B cell (primary cell): Measurements from ENCODE around the gene POLL. TPM values are rescaled to one million over a fixed set of nuclear protein-coding genes. Genes with fewer than 3 reads are reported as not detected.

Experiments
- ATAC-seq: fragments of 200-7000 bp; cut with Tn5 transposase; one replicate; pipeline ENCODE4 v1.10.0; 2021; ENCODE audit warnings: low read depth, mild to moderate bottlenecking, moderate number of reproducible peaks, moderate library complexity
- CTCF ChIA-PET: fragments of 350-600 bp; sonication (Branson Sonifier 250); formaldehyde crosslinking; loops from one replicate; lab custom pipeline; 2021; ENCODE audit warnings: antibody characterized with exemption, inconsistent platforms; lab: Charles Lee
- POLR2A ChIA-PET: fragments of 350-600 bp; sonication (Branson Sonifier 250); formaldehyde crosslinking; loops from one replicate; lab custom pipeline; 2021; ENCODE audit warnings: antibody characterized with exemption; lab: Charles Lee
- DNase-seq: peaks from one replicate; pipeline ENCODE4 v3.0.0; 2013
- H2AFZ ChIP-seq: 2 replicates; pipeline ENCODE4 v1.6.1; 2012; ENCODE audit warnings: mild to moderate bottlenecking, low read depth, low read length; ENCODE audit not compliant: insufficient read depth, poor library complexity, severe bottlenecking
- H3K27ac ChIP-seq, 2 donors: 1 replicate in 1 of 2; 2 replicates in 1 of 2; pipeline ENCODE4 v1.5.1; 2012 to 2013; ENCODE audit warnings: low read length in 2 of 2, mild to moderate bottlenecking in 2 of 2, moderate library complexity in 1 of 2
- H3K27me3 ChIP-seq, 4 experiments: fragments of 200-600 bp in 1 of 4; sonication (generic) in 1 of 4; replicated peaks in 1 of 4; 1 replicate in 2 of 4; 2 replicates in 2 of 4; pipeline versions ENCODE4 v1.6.1 to v1.7.0; 2013 to 2016; ENCODE audit warnings: low read length in 3 of 4, mild to moderate bottlenecking in 2 of 4, mixed read lengths in 1 of 4, moderate library complexity in 1 of 4; ENCODE audit not compliant: insufficient read depth in 4 of 4, control insufficient read depth in 3 of 4; ENCODE audit errors: control extremely low read depth in 1 of 4
- H3K36me3 ChIP-seq, 2 experiments: replicated peaks in 1 of 2; 1 replicate in 1 of 2; 2 replicates in 1 of 2; pipeline versions ENCODE4 v1.6.1 to v1.7.1; 2013; ENCODE audit warnings: low read length in 1 of 2; ENCODE audit not compliant: insufficient read depth in 2 of 2, control insufficient read depth in 1 of 2; ENCODE audit errors: control extremely low read depth in 1 of 2, extremely low read depth in 1 of 2
- H3K4me1 ChIP-seq, 2 donors: fragments of 200-600 bp in 1 of 2; sonication (generic) in 1 of 2; 1 replicate in 1 of 2; 2 replicates in 1 of 2; pipeline versions ENCODE4 v1.5.1 to v1.6.1; 2013 to 2017; ENCODE audit warnings: low read length in 2 of 2; ENCODE audit not compliant: control insufficient read depth in 2 of 2, insufficient read depth in 2 of 2
- H3K4me2 ChIP-seq: replicated peaks from 2 replicates; pipeline ENCODE3; 2012; ENCODE audit warnings: mild to moderate bottlenecking, low read depth, low read length; ENCODE audit not compliant: poor library complexity, severe bottlenecking
- H3K4me3 ChIP-seq, 5 experiments: fragments of 200-600 bp in 1 of 5; sonication (generic) in 1 of 5; 1 replicate in 3 of 5; 2 replicates in 2 of 5; pipeline versions ENCODE4 v1.5.1 to v1.7.0; 2011 to 2016; ENCODE audit warnings: low read length in 4 of 5, mild to moderate bottlenecking in 4 of 5, low read depth in 2 of 5, control low read depth in 1 of 5, moderate library complexity in 1 of 5; ENCODE audit not compliant: insufficient read depth in 1 of 5; ENCODE audit errors: control extremely low read depth in 1 of 5, extremely low read depth in 1 of 5
- H3K79me2 ChIP-seq: fragments of 200-600 bp; sonication (generic); one replicate; pipeline ENCODE4 v1.6.0; 2016; ENCODE audit warnings: low read length; ENCODE audit not compliant: control insufficient read depth, insufficient read depth
- H3K9ac ChIP-seq: fragments of 200-600 bp; sonication (generic); 2 replicates; pipeline ENCODE4 v1.6.1; 2017; ENCODE audit warnings: mild to moderate bottlenecking, low read length, moderate library complexity
- H3K9me3 ChIP-seq, 3 donors: one replicate each; pipeline versions ENCODE4 v1.6.1 to v1.7.1; 2013; ENCODE audit warnings: low read length in 2 of 3; ENCODE audit not compliant: control insufficient read depth in 2 of 3, insufficient read depth in 1 of 3; ENCODE audit errors: control extremely low read depth in 1 of 3
- H4K20me1 ChIP-seq: 2 replicates; pipeline ENCODE4 v1.6.0; 2012; ENCODE audit warnings: mild to moderate bottlenecking, low read length; ENCODE audit not compliant: insufficient read depth, control insufficient read depth, poor library complexity, severe bottlenecking
- H3K27ac Mint-ChIP-seq: one replicate; pipeline ENCODE4 v1.8.0; 2021; ENCODE audit warnings: mixed read lengths
- H3K27me3 Mint-ChIP-seq: one replicate; pipeline ENCODE4 v1.8.0; 2021; ENCODE audit warnings: mixed read lengths
- H3K4me1 Mint-ChIP-seq: one replicate; pipeline ENCODE4 v1.8.0; 2021; ENCODE audit warnings: mixed read lengths
- H3K4me3 Mint-ChIP-seq: one replicate; pipeline ENCODE4 v1.8.0; 2021; ENCODE audit warnings: mixed read lengths
- H3K9me3 Mint-ChIP-seq: one replicate; pipeline ENCODE4 v1.8.0; 2022; ENCODE audit warnings: mixed read lengths; ENCODE audit not compliant: insufficient read depth
- EZH2 ChIP-seq: IDR thresholded peaks from 2 replicates; pipeline ENCODE4 v1.6.1; 2012; ENCODE audit warnings: borderline replicate concordance, low read depth, mild to moderate bottlenecking, moderate library complexity, low read length; ENCODE audit not compliant: insufficient read depth, poor library complexity, severe bottlenecking
- WGBS: methylation state at CpG from one replicate; pipeline ENCODE4 v1.1.5; 2013; ENCODE audit warnings: missing lambda C conversion rate; ENCODE audit not compliant: insufficient coverage; 5-methylcytosine and 5-hydroxymethylcytosine counted together
- intact Hi-C: fragments of 100-400 bp; cut with micrococcal nuclease; formaldehyde crosslinking; loops from one replicate; pipeline ENCODE4 v1.10.0; 2022
- polyA plus RNA-seq: library from polyadenylated mRNA; depleted of rRNA; stranded (reverse); fragments of >200 nt; gene quantifications from 2 replicates; pipeline ENCODE4 v1.2.3, GENCODE V29; 2012
- total RNA-seq, 2 donors: library from RNA; stranded (reverse); fragments of 120-200 nt in 1 of 2; gene quantifications; 1 replicate in 1 of 2; 2 replicates in 1 of 2; pipeline versions ENCODE4 v1.2.3 to v1.2.4, GENCODE V29; 2013 to 2022
- TF ChIP-seq, protein P1 (sequence below): fragments of 200-600 bp; IDR thresholded peaks from one replicate; pipeline ENCODE4 v1.8.0; 2022; ENCODE audit warnings: antibody characterized with exemption, mild to moderate bottlenecking

Gene POLL
- total and polyA plus RNA-seq, 2 donors (not counting 1 experiment from before 2014, with no cell fraction given), result 46.0 to 46.7 TPM

DNA sequence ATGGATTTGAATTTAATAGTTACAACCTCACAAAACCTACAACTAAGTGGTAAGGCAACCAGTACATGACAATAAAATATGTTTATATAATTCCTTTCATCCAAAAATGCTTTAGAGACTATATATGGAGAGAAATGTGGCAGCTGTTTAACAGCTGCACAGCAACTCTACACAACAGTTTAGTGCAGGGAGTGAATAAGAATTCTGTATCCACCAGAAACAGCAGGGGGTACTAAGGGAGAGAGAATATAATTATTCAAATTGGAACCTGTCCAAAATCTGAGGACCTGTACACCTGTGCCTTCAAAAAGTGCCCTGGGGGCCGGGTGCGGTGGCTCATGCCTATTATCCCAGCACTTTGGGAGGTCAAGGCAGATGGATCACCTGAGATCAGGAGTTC, 49.6 kb downstream of the POLL start:
- 95% methylated on average over 2 of the region's 2 CpGs for WGBS
- no peaks in the 10 kb centered on the region for H3K9me3 Mint-ChIP-seq
- DNase-seq (no peak), ATAC-seq (no peak)
- no peaks in the 10 kb centered on the region for H3K27me3 Mint-ChIP-seq
- H3K4me3 ChIP-seq, result no peak overlapping the region
- H3K27ac ChIP-seq, result no peak overlapping the region
- peaks cover 0 to 18% of the 10 kb centered on the region in 2 experiments for H3K36me3 ChIP-seq
- H3K4me2 ChIP-seq, result no peak overlapping the region
- no peaks in the 10 kb centered on the region for H3K79me2 ChIP-seq
- POLR2A ChIA-PET, result no interaction called here
- H3K4me1 ChIP-seq, result no peaks in the 10 kb centered on the region
- no peaks in the 10 kb centered on the region for H3K9me3 ChIP-seq
- H3K9ac ChIP-seq, result no peak overlapping the region
- CTCF ChIA-PET, result interaction anchor here (1.6 to 4.7 kb wide), 2 partner anchors 32 to 34 kb away, joined by 3 to 44 read pairs; no protein-coding TSS in a partner anchor
- H3K4me1 Mint-ChIP-seq, result no peaks in the 10 kb centered on the region
- H3K4me3 Mint-ChIP-seq, result no peak overlapping the region
- no peak overlapping the region for H3K27ac Mint-ChIP-seq
- intact Hi-C loops, result no loop called here
- H4K20me1 ChIP-seq, result no peaks in the 10 kb centered on the region
- H2AFZ ChIP-seq, result no peak overlapping the region
- no peak for TF ChIP-seq EZH2
- TF ChIP-seq, protein P1, sequence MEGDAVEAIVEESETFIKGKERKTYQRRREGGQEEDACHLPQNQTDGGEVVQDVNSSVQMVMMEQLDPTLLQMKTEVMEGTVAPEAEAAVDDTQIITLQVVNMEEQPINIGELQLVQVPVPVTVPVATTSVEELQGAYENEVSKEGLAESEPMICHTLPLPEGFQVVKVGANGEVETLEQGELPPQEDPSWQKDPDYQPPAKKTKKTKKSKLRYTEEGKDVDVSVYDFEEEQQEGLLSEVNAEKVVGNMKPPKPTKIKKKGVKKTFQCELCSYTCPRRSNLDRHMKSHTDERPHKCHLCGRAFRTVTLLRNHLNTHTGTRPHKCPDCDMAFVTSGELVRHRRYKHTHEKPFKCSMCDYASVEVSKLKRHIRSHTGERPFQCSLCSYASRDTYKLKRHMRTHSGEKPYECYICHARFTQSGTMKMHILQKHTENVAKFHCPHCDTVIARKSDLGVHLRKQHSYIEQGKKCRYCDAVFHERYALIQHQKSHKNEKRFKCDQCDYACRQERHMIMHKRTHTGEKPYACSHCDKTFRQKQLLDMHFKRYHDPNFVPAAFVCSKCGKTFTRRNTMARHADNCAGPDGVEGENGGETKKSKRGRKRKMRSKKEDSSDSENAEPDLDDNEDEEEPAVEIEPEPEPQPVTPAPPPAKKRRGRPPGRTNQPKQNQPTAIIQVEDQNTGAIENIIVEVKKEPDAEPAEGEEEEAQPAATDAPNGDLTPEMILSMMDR, result no peak
- no peaks in the 10 kb centered on the region for H3K27me3 ChIP-seq

DNA sequence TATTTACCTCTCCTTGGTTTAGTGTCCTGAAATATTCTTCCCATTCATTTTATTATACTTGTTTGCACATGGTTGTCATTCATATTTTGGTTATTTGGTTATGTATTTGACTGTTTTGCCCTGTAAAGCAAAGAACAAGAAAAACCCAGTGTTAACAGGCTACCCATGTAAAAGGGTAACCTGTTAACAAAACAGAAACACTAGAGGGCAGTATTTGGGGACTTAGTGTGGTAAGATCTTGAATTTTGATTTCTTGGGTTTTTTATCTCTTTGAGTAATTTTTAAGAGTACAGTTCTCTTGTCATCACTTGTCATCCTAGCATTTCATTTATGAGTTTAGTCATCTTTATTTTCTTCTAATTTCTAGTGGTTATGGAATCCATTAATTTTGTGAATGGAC, 51.3 kb downstream of the POLL start:
- Histone ChIP-seq H3K4me3 (no peak overlapping the region), H3K27ac (no peak overlapping the region), H3K4me1 (no peaks in the 10 kb centered on the region), H4K20me1 (no peaks in the 10 kb centered on the region), H3K36me3 (peaks cover 0 to 30% of the 10 kb centered on the region in 2 experiments), H3K4me2 (no peak overlapping the region), H3K9ac (no peak overlapping the region), H3K9me3 (no peaks in the 10 kb centered on the region), H3K27me3 (no peaks in the 10 kb centered on the region), H3K79me2 (no peaks in the 10 kb centered on the region), H2AFZ (no peak overlapping the region)
- intact Hi-C loops, result no loop called here
- Mint-ChIP-seq H3K4me1 (no peaks in the 10 kb centered on the region), H3K9me3 (no peaks in the 10 kb centered on the region), H3K27ac (no peak overlapping the region), H3K4me3 (no peak overlapping the region), H3K27me3 (no peaks in the 10 kb centered on the region)
- TF ChIP-seq, protein P1, result peak; percentile 68
- no peak for TF ChIP-seq EZH2
- CTCF ChIA-PET, result interaction anchor here (0.6 to 4.7 kb wide), 8 partner anchors 9 to 245 kb away, joined by 3 to 44 read pairs (median 4); no protein-coding TSS in a partner anchor
- POLR2A ChIA-PET, result no interaction called here
- DNase-seq, result peak; percentile 39
- no peak for ATAC-seq
